Keratinocyte (primary cell): ENCODE measurements around the gene GPRASP3. TPM values are rescaled to one million over a fixed set of nuclear protein-coding genes. Genes with fewer than 3 reads are reported as not detected.
A peak's percentile ranks its signal among the peaks of the same experiment; 100 is the strongest.
"Not testable (repeated sequence)": the region's sequence is repeated elsewhere in the genome, so short reads cannot be mapped to it uniquely, and the experiment has no call there.

Experiments
- DNase-seq: peaks from one replicate; pipeline ENCODE4 v3.0.0-alpha.2; 2011; ENCODE audit warnings: low read depth, missing footprints, low spot score
- FAIRE-seq: peaks from 2 replicates; lab custom pipeline; 2011; peaks lifted over from hg19 to GRCh38; lab: Jason Lieb, UNC
- H2AFZ ChIP-seq: 2 replicates; pipeline ENCODE4 v1.6.0; 2012; ENCODE audit warnings: low read length, control low read depth, inconsistent platforms; ENCODE audit not compliant: control insufficient read depth
- H3K27ac ChIP-seq: 2 replicates; pipeline ENCODE4 v1.5.1; 2011; ENCODE audit warnings: low read length; ENCODE audit not compliant: control insufficient read depth, insufficient read depth
- H3K27me3 ChIP-seq: 3 replicates; pipeline ENCODE4 v1.6.0; 2011; ENCODE audit warnings: low read length; ENCODE audit not compliant: control insufficient read depth, insufficient read depth; ENCODE audit errors: extremely low read depth
- H3K36me3 ChIP-seq, 2 experiments: 2 replicates in 1 of 2; 3 replicates in 1 of 2; pipeline ENCODE4 v1.5.1; 2011; ENCODE audit warnings: low read length in 2 of 2, mild to moderate bottlenecking in 1 of 2; ENCODE audit not compliant: control insufficient read depth in 2 of 2, insufficient read depth in 2 of 2; ENCODE audit errors: extremely low read depth in 1 of 2
- H3K4me1 ChIP-seq: 3 replicates; pipeline ENCODE4 v1.5.1; 2011; ENCODE audit warnings: low read length; ENCODE audit not compliant: control insufficient read depth, insufficient read depth; ENCODE audit errors: extremely low read depth
- H3K4me2 ChIP-seq: 3 replicates; pipeline ENCODE4 v1.6.0; 2011; ENCODE audit warnings: low read depth, low read length; ENCODE audit not compliant: control insufficient read depth, insufficient read depth; ENCODE audit errors: extremely low read depth
- H3K4me3 ChIP-seq, 3 experiments: fragments of 200-600 bp in 1 of 3; sonication (generic) in 1 of 3; 2 replicates in 2 of 3; 3 replicates in 1 of 3; pipeline ENCODE4 v1.5.1; 2011 to 2016; ENCODE audit warnings: low read length in 3 of 3, mild to moderate bottlenecking in 3 of 3, control low read depth in 2 of 3, inconsistent platforms in 1 of 3, low read depth in 1 of 3, mixed read lengths in 1 of 3, mixed run types in 1 of 3, moderate library complexity in 1 of 3; ENCODE audit not compliant: control insufficient read depth in 2 of 3, insufficient read depth in 2 of 3; ENCODE audit errors: extremely low read depth in 1 of 3
- H3K79me2 ChIP-seq: 2 replicates; pipeline ENCODE4 v1.6.0; 2012; ENCODE audit warnings: low read length; ENCODE audit not compliant: control insufficient read depth, insufficient read depth
- H3K9ac ChIP-seq: 3 replicates; pipeline ENCODE4 v1.6.0; 2011; ENCODE audit warnings: low read length; ENCODE audit not compliant: control insufficient read depth, insufficient read depth; ENCODE audit errors: extremely low read depth
- H3K9me1 ChIP-seq: 3 replicates; pipeline ENCODE4 v1.6.0; 2011; ENCODE audit warnings: low read length; ENCODE audit not compliant: control insufficient read depth, insufficient read depth; ENCODE audit errors: extremely low read depth
- H3K9me3 ChIP-seq: 2 replicates; pipeline ENCODE4 v1.5.1; 2012; ENCODE audit warnings: low read depth, low read length; ENCODE audit not compliant: control insufficient read depth
- H4K20me1 ChIP-seq: 3 replicates; pipeline ENCODE4 v1.6.0; 2011; ENCODE audit warnings: low read length; ENCODE audit not compliant: control insufficient read depth, insufficient read depth; ENCODE audit errors: extremely low read depth
- EZH2 ChIP-seq: IDR thresholded peaks from one replicate; pipeline ENCODE4 v1.6.1; 2012; ENCODE audit warnings: inconsistent platforms, mild to moderate bottlenecking, low read length, moderate library complexity
- dilution Hi-C: fragments of 300-500 bp; cut with MboI; formaldehyde crosslinking; loops from one replicate; pipeline ENCODE4 v1.7.0; 2020; ENCODE audit warnings: low sequenced_read_pairs; ENCODE audit not compliant: extremely low pct_ligation_motif_present
- polyA minus RNA-seq, 3 experiments: library from RNA; depleted of rRNA, polyadenylated mRNA; stranded (reverse); fragments of >200 nt; gene quantifications; 1 replicate in 1 of 3; 2 replicates in 1 of 3; 3 replicates in 1 of 3; pipeline ENCODE4 v1.2.3, GENCODE V29; 2011
- polyA plus RNA-seq, 5 experiments: library from polyadenylated mRNA; depleted of rRNA in 3 of 5; stranded (reverse) in 3 of 5; stranded (forward) in 1 of 5; unstranded in 1 of 5; fragments of >200 nt; gene quantifications; 1 replicate in 1 of 5; 2 replicates in 3 of 5; 3 replicates in 1 of 5; pipeline versions ENCODE4 v1.2.1 to v1.2.3, GENCODE V29; 2011 to 2012; ENCODE audit warnings: missing spikeins in 2 of 5, low read depth in 1 of 5, low replicate concordance in 1 of 5
- TF ChIP-seq, protein P1 (sequence below), 3 experiments: IDR thresholded peaks in 1 of 3; conservative IDR thresholded peaks in 1 of 3; optimal IDR thresholded peaks in 1 of 3; 2 replicates in 2 of 3; 3 replicates in 1 of 3; pipeline versions ENCODE3 to v1.5.1; 2011; ENCODE audit warnings: low read length in 3 of 3, mild to moderate bottlenecking in 3 of 3, moderate library complexity in 2 of 3, control low read depth in 1 of 3, inconsistent platforms in 1 of 3; ENCODE audit not compliant: insufficient read depth in 2 of 3; ENCODE audit errors: extremely low read depth in 1 of 3

Gene GPRASP3
- polyA plus RNA-seq (3.0 to 3.1 TPM (median 3.0 TPM) in 3 replicates), polyA minus RNA-seq (1.1 to 4.6 TPM (median 4.5 TPM) in 3 replicates)
- polyA plus RNA-seq (2011; ENCODE audit: low read depth) = 1.1 TPM
- 2.2 and 3.4 TPM in 2 replicates for polyA plus RNA-seq (2011; cell fraction: cytosol; rRNA removed)
- polyA plus RNA-seq (2011; cell fraction: nucleus; rRNA removed) = 2.9 and 4.1 TPM in 2 replicates
- polyA plus RNA-seq (2012; ENCODE audit: low replicate concordance) = 1.5 and 2.6 TPM in 2 replicates
- 6.5 TPM for polyA minus RNA-seq (2011; cell fraction: cytosol; rRNA and poly(A)+ RNA removed)
- 3.1 and 6.2 TPM in 2 replicates for polyA minus RNA-seq (2011; cell fraction: nucleus; rRNA and poly(A)+ RNA removed)

GRCh38 chrX:102720237-102721168 is at the start of gene GPRASP3:
Gene GPRASP3, plus strand, starts transcription at chrX:102720743. Its CDS starts 28,253 bp downstream, at chrX:102748996.
- peak; percentile 5 for DNase-seq
- Histone ChIP-seq H3K9me1 (no peaks in the 10 kb centered on the region), H3K27me3 (no peaks in the 10 kb centered on the region), H3K4me3 (peak within 1 kb of the TSS; percentile 35 to 71 (median 64)), H3K36me3 (no peaks in the 10 kb centered on the region), H3K4me2 (peak within 1 kb of the TSS; percentile 84), H3K4me1 (peaks cover 11% of the 10 kb centered on the region), H3K9ac (peak within 1 kb of the TSS; percentile 59), H4K20me1 (no peaks in the 10 kb centered on the region), H3K27ac (peak within 1 kb of the TSS; percentile 24), H3K79me2 (no peaks in the 10 kb centered on the region), H2AFZ (peak within 1 kb of the TSS; percentile 92), H3K9me3 (no peaks in the 10 kb centered on the region)
- TF ChIP-seq, protein P1, sequence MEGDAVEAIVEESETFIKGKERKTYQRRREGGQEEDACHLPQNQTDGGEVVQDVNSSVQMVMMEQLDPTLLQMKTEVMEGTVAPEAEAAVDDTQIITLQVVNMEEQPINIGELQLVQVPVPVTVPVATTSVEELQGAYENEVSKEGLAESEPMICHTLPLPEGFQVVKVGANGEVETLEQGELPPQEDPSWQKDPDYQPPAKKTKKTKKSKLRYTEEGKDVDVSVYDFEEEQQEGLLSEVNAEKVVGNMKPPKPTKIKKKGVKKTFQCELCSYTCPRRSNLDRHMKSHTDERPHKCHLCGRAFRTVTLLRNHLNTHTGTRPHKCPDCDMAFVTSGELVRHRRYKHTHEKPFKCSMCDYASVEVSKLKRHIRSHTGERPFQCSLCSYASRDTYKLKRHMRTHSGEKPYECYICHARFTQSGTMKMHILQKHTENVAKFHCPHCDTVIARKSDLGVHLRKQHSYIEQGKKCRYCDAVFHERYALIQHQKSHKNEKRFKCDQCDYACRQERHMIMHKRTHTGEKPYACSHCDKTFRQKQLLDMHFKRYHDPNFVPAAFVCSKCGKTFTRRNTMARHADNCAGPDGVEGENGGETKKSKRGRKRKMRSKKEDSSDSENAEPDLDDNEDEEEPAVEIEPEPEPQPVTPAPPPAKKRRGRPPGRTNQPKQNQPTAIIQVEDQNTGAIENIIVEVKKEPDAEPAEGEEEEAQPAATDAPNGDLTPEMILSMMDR (optimal IDR thresholded peaks at IDR 0.05 in 1 of 3, IDR thresholded peaks at IDR 0.05 in 1 of 3, conservative IDR thresholded peaks at IDR 0.05 in 1 of 3; ENCODE audit: extremely low read depth in 1 of 3, insufficient read depth in 2 of 3, low read length in 3 of 3) = no peak
- TF ChIP-seq EZH2 = no peak
- dilution Hi-C loops = no loop called here
- peak; percentile 43 for FAIRE-seq

DNA sequence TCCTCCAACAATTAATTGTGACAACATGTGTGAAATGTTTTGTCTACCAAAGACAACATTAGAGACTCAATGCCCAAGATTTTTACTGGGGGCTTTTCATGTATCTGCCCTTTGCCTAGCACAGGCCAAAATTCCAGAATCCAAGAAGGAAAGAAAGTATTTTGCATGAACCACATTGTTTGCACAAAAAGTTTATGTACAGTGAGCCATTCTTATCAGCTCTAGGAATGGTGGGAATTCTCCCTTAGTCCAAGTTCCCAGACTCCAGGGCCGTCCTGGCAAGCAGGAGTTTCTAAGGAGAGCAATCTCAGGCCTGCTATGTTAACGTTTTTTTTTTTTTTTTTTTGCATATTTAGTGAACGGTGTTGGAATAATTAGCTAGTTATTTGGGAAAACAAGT is 47.7 kb upstream of the GPRASP3 start:
- no peak overlapping the region for H3K9ac ChIP-seq
- H2AFZ ChIP-seq = no peak overlapping the region
- H3K9me3 ChIP-seq = no peaks in the 10 kb centered on the region
- FAIRE-seq = no peak
- H3K36me3 ChIP-seq = no peaks in the 10 kb centered on the region
- no peaks in the 10 kb centered on the region for H3K79me2 ChIP-seq
- H3K9me1 ChIP-seq = no peaks in the 10 kb centered on the region
- no peak overlapping the region for H3K4me3 ChIP-seq
- no peak overlapping the region for H3K27ac ChIP-seq
- H3K4me1 ChIP-seq = no peaks in the 10 kb centered on the region
- H3K27me3 ChIP-seq = no peaks in the 10 kb centered on the region
- H3K4me2 ChIP-seq = no peak overlapping the region
- H4K20me1 ChIP-seq = no peaks in the 10 kb centered on the region
- no peak for DNase-seq
- dilution Hi-C loops = no loop called here
- no peak for TF ChIP-seq EZH2
- TF ChIP-seq, protein P1 (optimal IDR thresholded peaks at IDR 0.05 in 1 of 3, IDR thresholded peaks at IDR 0.05 in 1 of 3, conservative IDR thresholded peaks at IDR 0.05 in 1 of 3; ENCODE audit: extremely low read depth in 1 of 3, insufficient read depth in 2 of 3, low read length in 3 of 3) = no peak

GRCh38 chrX:102677479-102677878 is 43.1 kb upstream of the GPRASP3 start:
- not testable (repeated sequence) for H3K4me3 ChIP-seq

More at GRCh38 chrX:102677479-102677878, 43.1 kb upstream of the GPRASP3 start:
- H3K27me3 ChIP-seq, H3K79me2 ChIP-seq, H3K4me1 ChIP-seq, H3K9me1 ChIP-seq, DNase-seq, dilution Hi-C loops, H3K36me3 ChIP-seq, H3K9ac ChIP-seq, H3K9me3 ChIP-seq, H3K27ac ChIP-seq, H2AFZ ChIP-seq, FAIRE-seq, H4K20me1 ChIP-seq, H3K4me2 ChIP-seq: not testable (repeated sequence)
